ENCODE results near the gene ACOT13.
"Not testable (repeated sequence)": the region's sequence is repeated elsewhere in the genome, so short reads cannot be mapped to it uniquely, and the experiment has no call there.

ACOT13 gene

DNA sequence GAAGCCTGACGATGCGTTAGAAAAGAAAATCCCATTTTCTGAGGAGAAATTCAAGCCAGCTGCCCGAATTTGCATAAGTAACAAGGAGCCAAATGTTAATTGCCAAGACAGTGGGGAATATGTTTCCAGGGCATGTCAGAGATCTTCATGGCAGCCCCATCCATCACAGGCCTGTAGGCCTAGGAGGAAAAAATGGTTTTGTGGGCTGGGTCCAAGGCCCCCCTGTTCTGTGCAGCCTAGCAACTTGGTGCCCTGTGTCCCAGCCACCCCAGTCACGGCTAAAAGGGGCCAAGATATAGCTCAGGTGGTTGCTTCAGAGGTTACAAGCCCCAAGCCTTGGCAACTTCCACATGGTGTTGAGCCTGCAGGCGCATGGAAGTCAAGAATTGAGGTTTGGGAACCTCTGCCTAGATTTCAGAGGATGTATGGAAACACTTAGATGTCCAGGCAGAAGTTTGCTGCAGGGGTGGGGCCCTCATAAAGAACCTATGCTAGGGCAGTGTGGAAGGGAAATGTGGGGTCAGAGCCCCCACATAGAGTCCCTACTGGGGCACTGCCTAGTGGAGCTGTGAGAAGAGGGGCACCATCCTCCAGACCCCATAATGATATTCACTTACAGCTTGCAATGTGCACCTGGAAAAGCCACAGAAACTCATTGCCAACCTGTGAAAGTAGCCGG is 64.7 kb downstream of the ACOT13 start:
- DNase-seq (ENCODE audit: low read depth) = not testable (repeated sequence)

DNA sequence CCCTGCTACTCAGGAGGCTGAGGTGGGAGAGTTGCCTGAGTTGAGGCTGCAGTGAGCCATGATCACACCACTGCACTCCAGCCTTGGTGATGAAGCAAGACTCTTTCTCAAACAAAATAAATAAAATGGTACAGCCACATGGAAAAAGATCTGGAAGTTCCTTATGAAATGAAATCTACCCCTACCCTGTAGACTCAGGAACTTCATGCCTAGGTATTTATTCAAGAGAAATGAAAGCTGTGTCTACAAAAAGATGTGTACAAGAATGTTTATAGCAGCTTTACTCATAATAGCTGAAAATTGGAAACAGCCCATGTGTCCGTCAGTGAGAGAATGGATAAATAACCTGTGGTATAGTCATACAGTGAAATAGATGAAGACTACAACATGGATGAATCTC is 67.3 kb downstream of the ACOT13 start:
- DNase-seq (ENCODE audit: low read depth) = no peak

DNA sequence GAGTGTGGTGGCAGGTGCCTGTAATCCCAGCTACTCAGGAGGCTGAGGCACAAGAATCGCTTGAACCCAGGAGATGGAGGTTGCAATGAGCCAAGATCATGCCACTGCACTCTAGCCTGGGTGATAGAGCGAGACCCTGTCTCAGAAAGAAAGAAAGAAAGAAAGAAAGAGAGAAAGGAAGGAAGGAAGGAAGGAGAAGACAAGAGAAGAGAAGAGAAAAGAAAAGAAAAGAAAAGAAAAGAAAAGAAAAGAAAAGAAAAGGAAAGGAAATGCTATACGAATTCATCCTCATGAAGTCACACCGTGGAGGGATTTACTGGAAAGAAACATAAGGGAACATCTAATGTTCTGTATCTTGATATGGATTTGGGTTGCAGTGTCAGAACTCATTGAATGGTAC is 67.8 kb downstream of the ACOT13 start:
- DNase-seq (ENCODE audit: low read depth) = not testable (repeated sequence)

DNA sequence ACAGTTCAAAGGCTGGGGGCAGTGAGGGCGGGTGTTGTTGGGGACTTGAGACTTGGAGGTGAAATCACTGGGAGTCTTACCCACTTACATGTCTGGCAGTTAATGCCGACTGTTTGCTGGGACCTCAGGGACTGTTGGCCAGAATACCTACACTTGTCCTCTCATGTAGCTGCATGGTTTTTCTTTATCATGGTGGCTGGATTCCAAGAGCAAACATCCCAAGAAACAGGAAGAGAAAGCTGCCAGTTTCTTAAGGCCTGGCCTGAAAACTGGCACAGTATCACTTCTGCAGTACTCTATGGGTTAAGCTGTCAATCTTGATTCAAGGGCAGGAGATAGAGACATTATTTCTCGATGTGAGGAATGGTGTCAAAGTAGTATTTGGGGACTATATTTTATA is 71.9 kb downstream of the ACOT13 start:
- no peak for DNase-seq (ENCODE audit: low read depth)

DNA sequence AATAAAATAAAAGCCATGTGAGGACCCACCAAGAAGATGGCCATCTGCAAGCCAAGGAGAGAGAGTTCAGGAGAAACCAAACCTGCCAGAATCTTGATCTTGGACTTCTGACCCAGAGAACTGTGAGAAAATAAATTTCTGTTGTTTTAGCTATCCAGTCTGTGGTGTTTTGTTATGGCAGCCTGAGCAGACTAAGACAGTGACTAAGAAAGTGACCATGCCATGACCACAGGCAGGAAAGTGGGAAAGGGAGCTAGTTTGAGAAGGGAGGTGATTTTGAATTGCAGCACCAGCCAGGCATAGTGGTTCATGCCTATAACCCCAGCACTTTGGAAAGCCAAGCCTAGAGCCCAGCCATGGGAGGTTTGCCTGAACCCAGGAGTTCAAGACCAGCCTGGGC is 74.0 kb downstream of the ACOT13 start:
- DNase-seq (ENCODE audit: low read depth) = peak; percentile 24

DNA sequence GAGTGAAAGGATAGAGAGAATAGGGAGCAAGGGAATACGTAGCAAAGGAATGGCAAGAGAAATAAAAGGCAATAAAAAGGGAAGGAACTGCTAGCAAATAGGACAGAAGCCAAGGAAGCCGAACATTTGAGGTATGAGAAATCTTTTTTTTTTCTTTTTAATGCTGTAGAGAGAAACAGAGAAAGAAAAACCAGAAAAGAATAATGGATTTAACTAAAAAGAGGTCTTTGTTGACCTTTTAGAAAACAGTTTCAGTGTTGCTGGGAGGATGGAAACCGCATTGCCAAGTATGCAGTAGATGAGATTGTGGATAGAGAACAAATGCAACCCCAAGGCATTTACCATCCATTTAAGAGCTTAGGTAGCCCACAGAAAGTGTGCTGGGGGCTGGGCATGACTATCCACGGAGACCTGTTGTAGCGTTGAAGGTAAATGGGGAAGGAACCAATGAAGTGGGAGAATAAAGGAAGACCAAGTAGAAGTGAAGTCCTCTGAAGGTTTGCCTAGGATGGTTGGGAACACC is 75.4 kb downstream of the ACOT13 start:
- no peak for DNase-seq (ENCODE audit: low read depth)

DNA sequence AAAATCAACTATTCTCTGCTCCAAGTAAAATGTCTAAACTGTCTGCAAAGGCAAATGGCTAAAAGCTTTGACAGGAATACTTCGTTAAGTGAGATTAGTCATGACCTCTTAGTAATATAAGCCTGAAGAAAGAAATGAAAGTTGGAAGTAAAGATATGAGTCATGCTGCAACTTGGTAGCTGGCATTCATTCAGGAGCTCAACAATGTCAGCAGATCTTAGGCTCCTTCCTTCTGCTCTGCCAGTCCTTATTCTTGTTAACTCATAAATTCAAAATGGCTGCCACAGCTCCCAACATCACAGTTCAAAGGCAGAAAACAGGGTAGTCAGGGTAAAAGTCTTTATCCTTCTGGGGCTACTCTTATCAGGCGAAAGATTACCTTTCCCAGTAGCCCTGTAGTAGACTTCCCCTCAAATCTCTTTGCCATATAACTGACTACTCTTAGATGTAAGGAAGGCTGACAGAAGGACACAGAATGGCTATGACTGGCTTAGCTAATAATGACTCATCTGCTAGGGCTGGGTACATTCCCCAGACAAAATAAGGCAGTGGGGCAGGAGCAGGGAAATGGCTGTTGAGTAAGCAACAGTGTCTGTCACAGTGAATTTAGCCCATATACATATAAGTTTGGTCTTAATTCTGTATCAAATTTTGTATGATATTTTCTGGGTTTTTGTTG is 76.5 kb downstream of the ACOT13 start:
- DNase-seq (ENCODE audit: low read depth) = peak; percentile 98

DNA sequence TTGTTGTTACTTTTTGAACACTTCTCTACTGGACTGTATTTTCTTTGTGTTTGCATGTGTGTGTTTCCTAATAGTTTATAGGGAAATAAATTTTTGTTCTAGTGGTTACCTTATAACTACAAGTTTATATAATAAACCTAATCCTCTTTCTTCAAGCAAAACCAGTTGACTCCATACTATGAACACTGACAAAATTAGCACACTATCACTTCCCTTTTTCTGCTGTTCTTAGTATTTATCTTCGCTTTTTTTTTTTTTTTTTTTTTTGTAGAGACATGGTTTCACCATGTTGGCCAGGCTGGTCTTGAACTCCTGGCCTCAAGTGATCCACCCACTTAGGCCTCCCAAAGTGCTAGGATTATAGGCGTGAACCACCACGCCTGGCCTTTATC is 77.1 kb downstream of the ACOT13 start:
- DNase-seq (ENCODE audit: low read depth) = no peak

DNA sequence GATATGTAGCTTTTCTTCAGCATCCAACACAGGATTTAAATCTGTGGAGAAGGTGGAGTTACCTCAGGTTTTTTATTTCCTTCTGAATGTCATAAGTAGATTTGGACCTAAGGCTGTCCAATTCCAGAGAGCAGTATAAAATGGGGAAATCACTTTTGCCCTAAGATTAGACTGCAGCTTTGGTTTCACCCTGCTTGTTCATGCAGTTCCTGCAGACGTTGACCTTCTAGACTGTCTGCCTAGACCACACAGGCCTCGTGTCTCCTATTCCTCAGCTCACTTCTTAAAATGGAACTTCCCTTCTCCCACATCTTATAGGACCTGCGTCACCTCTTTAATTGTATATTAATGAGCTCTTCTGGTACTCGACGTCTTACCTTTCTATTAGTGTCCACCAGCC is 78.0 kb downstream of the ACOT13 start:
- no peak for DNase-seq (ENCODE audit: low read depth)

DNA sequence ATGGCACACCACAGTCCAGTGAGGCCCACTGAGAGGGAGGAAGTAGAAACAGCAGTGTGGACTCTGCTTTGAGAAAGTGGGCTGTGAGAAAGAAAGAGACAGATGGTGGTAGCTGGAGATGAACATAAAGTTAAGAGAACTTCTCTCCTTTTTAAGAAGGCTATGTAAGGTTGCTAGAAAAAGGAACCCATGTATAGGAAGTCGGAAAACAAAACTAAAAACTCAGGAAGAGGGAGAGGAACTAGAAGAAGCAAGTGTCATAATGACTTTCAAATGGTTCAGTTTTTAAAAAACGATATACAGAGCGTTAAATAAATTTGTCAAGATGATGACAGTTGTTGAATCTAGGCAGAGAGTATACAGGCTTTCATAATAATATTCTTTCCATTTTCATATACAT is 82.4 kb downstream of the ACOT13 start:
- DNase-seq (ENCODE audit: low read depth) = no peak

DNA sequence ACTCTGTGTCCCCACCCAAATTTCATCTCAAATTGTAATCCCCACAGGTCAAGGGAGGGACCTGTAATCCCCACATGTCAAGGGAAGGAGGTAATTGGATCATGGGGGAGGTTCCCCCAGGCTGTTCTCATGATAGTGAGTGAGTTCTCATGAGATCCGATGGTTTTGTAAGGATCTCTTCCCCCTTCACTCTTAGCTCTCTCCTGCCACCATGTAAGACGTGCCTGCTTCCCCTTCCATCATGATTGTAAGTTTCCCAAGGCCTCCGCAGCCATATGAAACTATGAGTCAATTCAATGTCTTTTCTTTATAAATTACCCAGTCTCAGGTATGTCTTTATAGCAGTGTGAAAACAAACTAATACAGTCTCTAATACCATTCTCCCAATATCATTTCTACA is 84.0 kb downstream of the ACOT13 start:
- not testable (repeated sequence) for DNase-seq (ENCODE audit: low read depth)

DNA sequence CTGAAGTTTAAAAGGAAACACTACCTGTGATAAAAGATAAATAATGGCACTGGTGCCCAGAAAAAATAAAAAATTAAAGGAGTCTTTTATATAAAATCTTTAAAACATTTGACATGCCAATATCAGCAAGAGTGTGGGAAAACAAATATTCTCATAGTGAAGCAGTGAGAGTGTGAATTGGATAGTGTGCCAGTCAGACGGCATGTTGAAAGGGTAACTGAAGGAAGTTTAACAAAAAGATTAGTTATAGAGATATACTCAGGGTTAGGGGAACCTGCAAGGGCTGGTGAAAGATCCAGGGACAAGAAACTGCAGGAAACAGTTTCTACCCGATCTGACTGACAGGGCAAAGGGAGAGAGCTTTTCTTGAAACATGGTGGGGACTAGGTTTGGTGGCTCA is 85.6 kb downstream of the ACOT13 start:
- DNase-seq (ENCODE audit: low read depth) = no peak

DNA sequence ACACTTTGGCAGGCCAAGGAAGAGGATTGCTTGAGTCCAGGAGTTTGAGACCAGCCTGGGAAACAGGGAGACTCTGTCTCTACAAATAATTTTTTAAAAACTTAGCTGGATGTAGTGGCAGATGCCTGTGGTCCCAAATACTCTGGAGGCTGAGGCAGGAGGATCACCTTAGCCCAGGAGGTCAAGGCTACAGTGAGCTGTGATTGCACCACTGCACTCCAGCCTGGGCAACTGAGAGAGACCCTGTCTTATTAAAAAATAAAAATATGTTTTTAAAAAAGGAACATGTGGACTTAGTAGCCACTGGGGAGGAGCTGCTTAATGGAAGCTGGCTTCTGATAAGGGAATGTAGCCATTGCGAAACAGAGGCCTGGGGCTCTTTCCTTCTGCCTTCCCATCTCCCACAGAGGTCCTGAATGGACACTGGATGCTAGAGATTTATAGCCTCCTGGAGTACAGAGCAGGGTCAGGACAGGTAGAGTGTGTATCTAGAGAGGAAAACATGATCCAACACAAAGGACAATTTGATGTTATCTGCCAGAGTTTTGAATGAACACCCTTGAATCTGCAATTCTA is 86.1 kb downstream of the ACOT13 start:
- DNase-seq (ENCODE audit: low read depth) = no peak

DNA sequence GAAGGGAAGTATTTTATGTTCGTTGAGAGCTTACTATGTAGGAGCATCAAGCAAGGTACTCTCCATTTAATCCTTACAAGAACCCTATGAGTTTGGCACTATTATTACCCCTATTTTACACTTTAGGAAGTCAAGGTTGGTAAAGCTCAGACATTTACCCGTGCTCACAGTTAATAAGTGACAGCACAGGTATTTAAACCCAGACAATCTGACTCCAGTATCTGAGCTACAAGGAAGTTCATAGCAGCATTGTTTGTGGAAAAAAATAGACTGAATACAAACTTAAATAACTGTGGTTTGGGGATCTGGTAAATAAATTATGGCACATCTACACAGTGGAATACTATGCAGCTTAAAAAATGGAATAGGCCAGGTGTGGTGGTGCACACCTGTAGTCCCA is 86.7 kb downstream of the ACOT13 start:
- no peak for DNase-seq (ENCODE audit: low read depth)

DNA sequence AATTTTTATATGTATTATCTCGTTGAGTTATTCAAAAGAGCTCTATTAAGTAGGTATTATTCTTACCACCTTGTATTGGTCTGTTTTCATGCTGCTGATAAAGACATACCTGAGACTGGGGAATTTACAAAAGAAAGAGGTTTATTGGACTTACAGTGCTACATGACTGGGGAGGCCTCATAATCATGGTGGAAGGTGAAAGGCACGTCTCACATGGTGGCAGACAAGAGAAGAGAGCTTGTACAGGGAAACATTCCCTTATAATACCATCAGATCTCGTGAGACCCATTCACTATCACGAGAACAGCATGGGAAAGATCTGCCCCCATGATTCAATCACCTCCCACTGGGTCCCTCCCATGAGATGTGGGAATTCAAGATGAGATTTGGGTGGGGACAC is 87.5 kb downstream of the ACOT13 start:
- DNase-seq (ENCODE audit: low read depth) = not testable (repeated sequence)
